HG02870 (cell line): ENCODE results near the gene WDTC1.

Source experiments
- ATAC-seq: cut with Tn5 transposase; IDR thresholded peaks from one replicate; pipeline ENCODE4 v1.9.1; 2021; ENCODE audit warnings: mild to moderate bottlenecking, moderate library complexity; ENCODE audit not compliant: unreplicated experiment

The WDTC1 gene

DNA sequence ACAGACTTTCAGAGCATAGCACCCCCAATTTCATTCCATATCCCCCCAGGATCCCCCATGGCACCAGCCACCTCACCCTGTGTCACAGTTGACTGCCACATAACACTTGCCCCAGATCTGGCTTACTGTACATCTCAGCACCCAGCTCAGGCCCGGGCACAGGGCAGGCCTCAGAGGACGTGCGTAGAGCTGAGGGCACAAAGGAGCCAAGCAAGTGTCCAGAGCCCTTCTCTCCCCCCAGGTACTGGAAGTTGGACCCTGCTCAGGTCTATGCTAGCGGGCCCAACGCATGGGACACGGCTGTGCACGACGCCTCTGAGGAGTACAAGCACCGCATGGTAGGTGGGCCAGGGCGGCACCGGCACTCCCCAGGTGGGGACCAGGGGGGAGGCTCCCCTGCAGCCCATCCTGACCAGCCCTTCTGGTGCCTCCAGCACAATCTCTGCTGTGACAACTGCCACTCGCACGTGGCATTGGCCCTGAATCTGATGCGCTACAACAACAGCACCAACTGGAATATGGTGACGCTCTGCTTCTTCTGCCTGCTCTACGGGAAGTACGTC lies 99.4 kb downstream of the WDTC1 start:
- no peak for ATAC-seq

DNA sequence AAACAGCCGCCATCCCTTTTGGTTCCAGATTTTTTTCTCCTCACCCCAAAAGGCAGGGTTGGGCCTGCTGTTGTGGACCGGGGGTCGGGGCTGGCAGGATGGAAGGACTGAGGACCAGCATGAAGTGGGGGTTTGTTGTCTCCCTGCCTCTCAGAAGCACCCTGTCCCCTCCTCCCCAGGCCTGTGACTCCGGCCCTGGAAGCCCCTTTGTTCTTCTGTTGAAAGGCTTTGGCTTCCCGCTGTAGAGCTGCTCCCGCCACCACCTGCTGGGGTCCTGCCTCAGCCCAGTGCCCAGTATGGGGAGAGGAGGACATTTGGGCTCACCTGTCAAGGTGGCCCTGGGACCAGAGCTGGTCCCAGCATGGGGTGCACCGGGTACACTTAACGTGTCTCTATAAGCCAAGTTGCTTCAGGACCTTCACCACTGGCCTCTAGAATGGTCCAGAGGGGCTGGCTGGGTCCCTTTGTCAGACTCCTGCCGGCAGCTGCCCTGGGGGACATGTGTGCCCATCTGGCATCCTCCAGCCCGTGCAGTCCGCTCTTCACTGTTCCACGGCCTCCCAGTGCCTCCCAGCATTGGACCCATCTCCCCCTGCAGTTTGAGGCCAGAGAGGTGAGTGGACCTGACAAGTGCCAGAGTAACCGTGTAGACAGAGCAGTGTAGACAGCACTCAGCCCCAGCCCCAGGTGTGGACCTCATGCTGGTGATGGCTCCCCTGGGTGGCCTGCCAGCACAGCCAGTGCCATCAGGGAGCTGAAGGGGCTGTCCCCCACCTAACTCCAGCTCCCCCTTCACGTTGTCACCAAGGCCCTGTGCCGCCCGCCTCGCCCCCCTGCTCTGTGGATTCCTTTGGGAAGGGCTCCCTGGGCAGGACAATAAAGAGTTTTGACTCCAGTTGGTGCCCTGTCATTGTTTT lies 101.3 kb downstream of the WDTC1 start:
- no peak for ATAC-seq

DNA sequence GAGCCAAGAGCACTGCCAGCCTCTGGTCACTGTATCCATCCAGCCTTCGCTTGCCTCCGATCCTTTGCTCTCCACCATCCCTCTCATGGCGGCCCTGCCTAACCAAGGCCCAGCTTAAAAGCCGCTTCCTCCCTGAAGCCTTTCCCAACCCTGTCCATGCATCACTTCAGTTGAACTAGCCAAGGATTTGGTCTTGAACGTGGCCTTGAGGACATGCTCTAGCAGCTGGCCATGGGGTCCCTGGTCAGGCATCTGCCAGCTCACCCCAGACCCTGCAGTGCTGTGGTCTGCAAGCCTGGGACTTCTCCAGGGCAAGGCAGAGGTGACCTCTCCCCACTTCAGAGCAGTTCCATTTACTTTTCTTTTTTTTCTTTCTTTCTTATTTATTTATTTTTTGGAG lies 102.3 kb downstream of the WDTC1 start:
- ATAC-seq = no peak

DNA sequence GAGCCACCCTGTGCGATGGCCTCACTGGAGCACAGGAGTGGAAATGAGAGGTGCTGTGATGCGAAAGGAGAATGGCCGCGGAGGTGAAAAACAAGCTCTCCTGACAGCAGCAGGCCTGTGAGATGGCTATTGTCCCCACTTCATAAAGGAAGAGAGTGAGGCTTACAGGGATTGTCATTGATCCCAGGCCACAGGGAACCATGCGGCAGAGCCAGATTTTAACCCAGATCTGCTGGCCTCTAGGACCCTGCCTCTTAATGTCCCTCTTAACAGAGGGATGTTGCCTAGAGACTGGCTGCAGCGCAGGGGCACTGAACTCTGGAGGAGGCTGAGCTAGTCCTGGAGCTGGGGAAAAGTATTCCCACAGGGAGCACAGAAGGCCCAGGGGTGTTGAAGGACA lies 104.3 kb downstream of the WDTC1 start:
- ATAC-seq = no peak

DNA sequence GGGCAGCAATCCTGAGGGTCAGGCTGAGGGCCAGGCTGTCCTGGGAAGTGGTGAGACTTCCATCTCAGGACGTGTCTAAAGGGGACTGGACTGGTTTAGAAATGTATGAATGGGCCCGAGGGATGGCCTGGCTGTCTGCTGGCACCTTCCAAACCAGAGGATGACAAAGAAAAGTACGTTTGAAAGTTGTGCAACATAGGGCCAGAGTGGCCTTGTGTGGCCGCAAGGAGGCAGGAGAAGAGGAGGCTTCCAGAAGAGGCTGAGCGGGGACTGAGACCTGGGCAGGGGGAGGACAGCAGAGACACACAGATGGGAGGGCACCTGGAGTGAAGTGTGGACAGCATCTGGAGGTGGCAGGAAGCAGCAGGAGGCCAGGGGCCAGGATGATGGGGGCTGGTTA lies 104.8 kb downstream of the WDTC1 start:
- ATAC-seq = no peak

DNA sequence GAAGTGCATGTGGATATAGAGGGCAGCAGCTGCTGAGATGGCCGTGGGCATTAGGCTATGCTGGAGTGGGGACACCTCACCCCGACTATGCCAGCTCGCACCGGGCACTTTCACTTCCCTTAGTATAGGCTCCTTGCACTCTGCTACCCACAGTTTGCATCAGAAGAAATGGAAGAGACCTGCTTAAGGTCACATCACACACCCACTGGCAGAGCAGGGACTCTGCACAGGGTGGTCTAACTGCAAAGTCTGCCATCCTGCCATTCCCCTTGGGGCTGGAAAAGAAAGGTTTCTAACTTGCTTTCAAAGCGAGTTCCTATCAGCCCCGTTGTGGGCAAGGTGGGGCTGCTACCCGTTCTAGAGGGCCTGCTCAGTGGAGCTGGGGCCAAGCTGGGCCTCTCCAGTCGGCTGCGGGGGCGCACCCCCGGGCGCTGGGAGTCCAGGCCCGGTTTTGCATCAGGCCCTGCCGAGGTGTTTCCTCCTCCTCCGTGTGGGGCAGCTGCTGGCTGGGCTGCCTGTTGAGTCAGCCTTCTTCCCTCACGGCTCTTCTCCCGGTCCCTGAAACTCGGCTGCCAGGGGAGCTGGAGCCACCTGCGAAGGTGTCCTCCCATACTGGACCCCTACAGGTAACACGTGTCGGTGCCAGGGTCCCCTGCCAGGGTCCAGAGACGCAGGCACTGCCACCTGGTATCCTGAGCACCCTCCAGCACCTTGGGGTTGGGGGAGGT lies 107.3 kb downstream of the WDTC1 start, which contains the start of gene SYTL1:
Gene SYTL1, plus strand, starts transcription at position 498 of the 728 bp plus-strand sequence. CDS start 3,313 bp downstream, outside the sequence.
- no peak for ATAC-seq

DNA sequence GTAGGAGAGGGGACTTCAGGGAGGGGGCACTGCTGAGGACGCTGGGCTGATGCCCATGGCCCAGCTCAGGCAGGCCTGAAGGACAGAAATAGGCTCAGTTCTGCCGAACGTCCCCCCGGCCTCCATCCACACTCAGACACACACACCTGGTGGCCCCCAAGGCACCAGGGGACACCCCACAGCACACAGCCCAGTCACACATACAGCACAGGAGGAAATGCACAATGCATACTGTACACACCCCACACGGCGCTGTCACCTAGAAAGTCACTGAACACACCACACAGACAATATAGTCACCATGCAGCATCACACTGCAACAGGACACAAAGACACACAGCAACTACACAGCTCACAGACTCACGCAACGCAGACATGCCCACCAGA lies 108.0 kb downstream of the WDTC1 start:
- no peak for ATAC-seq

DNA sequence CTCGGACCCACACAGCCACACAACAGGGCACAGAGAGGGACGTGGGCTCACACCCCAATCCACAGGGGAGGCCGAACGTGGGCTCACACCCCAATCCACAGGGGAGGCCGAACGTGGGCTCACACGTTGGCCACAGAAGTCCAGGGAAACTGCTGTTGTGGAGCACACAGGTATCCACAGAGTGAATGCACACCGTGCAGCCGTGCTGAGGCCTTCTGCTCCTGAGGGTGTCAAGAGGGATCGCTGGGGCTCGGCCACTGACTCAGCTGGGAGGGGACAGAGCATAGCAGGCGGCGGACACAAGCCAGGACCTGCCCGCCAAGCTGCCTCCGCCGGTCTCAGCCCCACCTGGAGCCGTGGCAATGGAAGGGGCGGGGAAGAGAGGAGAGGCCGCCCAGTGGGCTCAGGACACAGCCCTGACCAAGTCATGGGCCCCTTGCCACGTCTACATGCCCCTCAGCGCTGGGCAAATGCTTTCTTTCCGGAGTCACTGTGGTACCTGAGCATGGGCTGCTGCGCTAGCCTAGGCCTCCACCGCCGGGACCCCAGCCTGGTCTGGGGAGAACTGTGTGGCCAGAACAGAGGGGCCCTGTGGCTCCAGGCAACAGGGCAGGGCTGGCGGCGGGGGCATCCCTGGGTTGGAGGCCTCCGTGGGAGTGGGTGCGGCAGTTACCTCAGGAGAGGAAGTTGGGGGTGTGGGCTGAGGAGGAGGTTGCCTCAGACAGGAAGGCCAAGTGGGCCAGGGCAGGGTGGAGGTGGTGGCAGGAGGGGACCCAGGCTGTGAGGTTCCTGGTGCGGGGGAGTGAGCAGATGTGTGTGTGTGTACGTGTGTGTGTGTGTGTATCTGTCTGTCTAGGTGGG lies 108.6 kb downstream of the WDTC1 start:
- no peak for ATAC-seq

DNA sequence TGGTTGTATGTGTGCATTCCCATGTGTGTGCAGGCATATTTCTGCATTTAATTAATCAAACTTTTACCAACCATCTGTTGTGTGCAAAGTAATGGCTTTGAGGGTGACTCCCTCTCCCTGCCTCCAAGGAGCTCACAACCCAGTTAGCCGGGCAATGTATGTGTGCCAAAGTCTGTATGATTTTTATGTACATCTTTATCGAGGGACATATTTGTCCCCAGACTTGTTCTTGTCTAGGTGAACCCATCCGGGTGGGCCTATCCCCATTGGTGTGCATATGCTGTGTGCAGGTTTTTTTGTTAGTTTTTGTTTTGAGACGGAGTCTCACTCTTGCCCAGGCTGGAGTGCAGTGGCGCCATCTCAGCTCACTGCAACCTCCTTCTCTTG lies 109.2 kb downstream of the WDTC1 start:
- ATAC-seq = no peak

DNA sequence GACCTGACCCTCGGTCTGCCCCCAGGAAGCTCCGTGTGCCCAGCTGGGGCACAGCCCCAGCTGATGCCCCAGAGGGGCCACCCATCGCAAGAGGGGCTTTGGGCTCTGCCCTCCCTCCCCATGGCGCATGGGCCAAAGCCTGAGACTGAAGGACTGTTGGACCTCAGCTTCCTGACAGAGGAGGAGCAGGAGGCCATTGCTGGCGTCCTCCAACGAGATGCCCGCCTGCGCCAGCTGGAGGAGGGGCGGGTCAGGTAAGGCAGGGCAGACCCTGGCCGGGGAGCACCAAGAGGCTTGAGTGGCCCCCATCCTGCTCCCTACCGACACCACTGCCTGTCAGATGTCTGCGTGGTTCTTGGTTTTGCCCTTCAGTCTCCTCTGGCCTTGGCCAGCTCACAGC lies 110.8 kb downstream of the WDTC1 start:
- no peak for ATAC-seq

DNA sequence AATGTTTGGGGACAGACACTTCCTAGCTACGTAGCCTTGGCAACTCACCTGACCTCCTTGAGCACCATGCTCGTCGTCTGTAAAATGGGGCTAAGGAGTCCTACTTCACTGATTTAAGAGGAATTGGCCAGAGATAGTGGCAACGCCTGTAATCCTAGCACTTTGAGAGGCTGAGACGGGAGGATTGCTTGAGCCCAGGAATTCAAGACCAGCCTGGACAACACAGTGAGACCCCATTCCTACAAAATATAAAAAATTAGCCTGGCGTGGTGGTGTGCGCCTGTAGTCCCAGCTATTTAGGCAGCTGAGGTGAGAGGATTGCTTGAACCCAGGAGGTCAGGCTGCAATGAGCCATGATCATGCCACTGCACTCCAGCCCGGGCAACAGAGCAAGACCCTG lies 111.9 kb downstream of the WDTC1 start:
- ATAC-seq = no peak

DNA sequence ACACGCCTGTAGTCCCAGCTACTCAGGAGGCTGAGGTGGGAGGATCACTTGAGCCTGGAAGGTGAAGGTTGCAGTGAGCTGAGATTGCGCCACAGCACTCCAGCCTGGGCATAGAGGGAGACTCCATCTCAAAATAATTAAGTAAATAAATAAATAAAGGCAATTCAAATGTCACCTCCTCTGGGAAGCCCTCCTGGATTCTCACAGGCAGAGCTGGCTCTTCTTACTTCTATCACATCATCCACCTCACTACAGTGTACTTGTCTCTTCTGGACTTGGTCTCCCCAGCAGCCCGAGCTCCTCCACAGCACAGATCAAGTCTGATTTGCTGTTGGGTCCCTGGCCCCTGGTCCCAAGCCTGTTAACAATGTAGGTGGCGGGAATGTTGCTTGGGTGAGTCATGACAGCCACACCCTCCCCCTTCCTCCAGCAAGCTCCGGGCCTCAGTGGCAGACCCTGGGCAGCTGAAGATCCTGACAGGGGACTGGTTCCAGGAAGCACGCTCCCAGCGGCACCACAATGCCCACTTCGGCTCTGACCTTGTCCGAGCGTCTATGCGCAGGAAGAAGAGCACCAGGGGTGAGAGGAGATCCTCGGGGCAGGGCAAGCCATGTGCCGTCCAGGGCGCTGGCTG lies 112.7 kb downstream of the WDTC1 start:
- ATAC-seq = no peak

DNA sequence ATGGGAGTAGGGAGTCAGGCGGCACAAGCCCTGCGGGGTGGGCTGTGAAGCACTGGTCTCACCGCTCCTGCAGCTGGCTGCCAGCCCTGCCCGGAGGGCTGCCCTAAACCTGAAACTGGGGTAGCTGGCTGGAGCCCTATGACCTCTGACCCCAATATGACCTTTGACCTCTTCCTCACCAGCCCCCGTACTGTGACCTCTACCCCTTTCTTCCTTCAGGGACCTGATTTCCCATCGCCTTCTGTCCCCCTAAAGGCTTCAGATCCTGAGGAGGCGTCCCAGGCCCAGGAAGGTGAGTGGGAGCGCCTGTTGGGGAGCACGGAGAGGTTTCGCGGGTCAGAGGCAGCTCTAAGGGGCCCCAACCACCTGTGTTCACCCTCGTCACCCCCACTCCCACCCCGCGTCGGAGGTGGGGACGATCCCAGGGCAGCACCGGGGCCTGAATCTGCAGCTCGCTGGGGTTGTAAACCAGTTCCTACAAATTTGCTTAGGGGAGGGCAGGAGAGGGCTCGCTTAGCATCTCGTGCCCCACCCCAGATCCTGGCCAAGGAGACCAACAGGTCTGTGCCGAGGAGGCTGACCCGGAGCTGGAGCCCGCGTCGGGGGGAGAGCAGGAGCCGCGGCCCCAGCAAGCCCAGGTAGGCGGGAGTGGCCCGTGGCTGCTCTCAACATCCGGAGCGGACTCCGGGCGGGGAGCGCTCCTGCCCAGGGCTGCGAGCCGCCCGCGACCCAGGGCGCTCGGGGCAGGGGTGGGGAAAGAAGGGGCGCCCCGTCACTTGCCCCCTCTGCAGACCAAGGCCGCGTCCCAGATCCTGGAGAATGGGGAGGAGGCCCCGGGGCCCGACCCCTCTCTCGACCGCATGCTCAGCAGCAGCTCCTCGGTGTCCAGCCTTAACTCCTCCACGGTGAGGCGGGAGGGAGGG lies 114.7 kb downstream of the WDTC1 start:
- no peak for ATAC-seq

DNA sequence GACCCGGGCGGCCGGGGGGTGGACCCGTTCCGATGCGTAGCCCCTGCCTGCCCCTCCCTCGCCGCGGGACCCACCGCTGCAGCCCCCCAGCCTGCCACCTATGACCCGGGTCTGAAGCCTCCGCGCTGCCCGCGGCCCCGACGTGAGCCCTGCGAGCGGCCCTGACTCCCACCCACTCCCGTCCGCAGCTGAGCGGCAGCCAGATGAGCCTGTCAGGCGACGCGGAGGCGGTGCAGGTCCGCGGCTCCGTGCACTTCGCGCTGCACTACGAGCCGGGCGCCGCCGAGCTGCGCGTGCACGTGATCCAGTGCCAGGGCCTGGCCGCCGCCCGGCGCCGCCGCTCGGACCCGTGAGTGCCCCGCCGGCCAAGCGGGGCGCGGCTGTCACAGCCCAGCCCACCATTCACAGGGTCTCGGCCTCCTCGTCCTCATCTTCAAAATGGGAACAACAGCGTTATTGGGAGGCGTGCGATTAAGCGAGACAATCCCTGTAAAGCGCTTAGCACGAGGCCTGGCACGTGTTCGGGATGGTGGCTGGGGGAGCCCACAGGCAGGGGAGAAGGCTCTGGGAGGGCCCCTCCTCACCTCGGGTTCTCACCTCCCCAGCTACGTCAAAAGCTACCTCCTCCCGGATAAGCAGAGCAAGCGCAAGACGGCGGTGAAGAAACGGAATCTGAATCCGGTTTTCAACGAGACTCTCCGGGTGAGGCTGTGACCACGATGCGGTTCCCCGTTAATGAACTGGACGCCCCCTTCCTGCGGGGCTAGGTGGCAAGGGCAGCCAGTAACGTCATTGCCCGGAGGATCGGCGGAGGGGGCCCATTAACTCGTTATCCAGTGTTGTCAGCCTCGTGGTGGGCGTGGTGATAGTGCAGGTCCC lies 115.6 kb downstream of the WDTC1 start:
- ATAC-seq = no peak

DNA sequence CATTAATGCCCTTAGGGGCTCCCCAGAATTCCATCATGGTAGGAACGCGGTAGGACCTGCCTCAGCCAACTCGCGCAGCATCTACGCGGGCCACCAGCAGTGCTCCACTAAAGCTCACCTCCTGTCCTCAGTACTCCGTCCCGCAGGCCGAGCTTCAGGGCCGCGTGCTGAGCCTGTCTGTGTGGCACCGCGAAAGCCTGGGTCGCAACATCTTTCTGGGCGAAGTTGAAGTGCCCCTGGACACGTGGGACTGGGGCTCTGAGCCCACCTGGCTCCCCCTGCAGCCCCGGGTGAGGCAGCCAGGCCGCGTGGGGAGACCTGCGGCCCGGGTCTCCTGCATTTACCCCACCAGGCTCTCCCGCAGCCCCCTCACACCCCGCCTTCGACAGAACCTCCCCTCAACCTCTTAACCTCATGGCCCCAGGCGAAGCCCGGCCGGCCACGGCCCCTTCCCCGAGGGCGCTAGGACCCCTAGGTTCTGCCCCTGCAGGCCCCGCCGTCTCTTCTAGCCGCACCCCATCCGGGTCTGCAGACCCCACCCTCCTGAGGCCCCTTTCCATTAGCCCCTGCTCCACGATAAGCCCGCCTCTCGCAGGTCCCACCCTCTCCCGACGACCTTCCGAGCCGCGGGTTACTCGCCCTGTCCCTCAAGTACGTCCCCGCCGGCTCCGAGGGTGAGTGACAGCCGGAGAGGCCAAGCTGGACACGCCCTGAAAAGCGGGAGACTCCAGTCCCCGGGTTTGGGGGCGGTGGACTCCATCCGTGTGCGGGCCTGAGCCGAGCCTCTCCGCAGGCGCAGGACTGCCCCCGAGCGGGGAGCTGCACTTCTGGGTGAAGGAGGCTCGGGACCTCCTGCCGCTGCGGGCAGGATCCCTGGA lies 116.5 kb downstream of the WDTC1 start:
- ATAC-seq = no peak

DNA sequence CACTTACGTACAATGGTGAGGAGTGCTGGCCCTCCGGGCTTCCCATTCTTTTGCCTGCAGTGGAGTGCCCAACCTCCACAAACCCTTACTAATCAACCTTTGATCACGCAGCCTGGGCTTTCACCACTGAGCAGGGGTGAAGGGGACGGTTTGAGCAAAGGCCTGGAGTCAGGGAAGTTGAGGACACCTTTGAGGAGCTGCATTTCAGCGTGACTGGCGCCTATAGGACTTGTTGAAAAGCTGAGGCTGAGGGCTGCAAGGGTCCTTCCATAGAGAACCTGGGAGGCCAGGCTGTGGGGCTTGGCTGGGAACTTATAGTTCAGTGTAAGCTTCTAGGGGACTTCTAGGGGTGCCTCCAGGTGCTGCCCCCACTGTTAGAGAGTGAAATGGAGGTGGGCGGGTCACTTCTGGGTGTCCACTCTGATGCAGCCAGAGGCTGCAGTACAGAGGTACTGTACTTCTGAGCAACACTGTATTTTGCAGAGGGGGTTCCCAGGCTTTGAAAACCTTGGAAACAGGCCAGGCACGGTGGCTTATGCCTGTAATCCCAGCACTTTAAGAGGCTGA lies 117.2 kb downstream of the WDTC1 start:
- ATAC-seq = no peak

DNA sequence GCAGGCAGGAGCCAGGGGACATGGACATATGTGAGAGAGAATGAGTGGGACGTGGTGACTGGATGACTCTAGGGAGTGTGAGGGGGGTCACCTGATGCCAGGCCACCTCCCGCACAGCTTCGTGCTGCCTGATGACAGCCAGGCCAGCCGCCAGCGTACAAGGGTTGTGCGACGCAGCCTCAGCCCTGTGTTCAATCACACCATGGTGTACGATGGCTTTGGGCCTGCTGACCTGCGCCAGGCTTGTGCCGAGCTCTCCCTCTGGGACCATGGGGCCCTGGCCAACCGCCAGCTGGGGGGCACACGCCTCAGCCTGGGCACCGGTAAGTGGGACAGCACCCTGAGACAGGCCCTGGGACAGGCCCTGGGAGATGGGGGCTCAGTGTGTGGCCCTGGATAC lies 118.7 kb downstream of the WDTC1 start:
- no peak for ATAC-seq
